NB4 (cell line): Measurements from ENCODE around the gene MLH1.
"Not testable (repeated sequence)": the region's sequence is repeated elsewhere in the genome, so short reads cannot be mapped to it uniquely, and the experiment has no call there.

Experiments used
- DNase-seq: peaks from one replicate; pipeline ENCODE4 v3.0.0; 2010; ENCODE audit warnings: low read depth
- H3K4me3 ChIP-seq: one replicate; pipeline ENCODE4 v1.5.1; 2011; ENCODE audit warnings: mild to moderate bottlenecking, low read depth, low read length, moderate library complexity
- CTCF ChIP-seq: IDR thresholded peaks from one replicate; pipeline ENCODE4 v1.5.1; 2012; ENCODE audit warnings: low read depth, low read length
- MAX ChIP-seq: IDR thresholded peaks from 2 replicates; pipeline ENCODE4 v1.6.1; 2011; ENCODE audit warnings: low read depth, low read length
- MYC ChIP-seq: IDR thresholded peaks from 2 replicates; pipeline ENCODE4 v1.6.1; 2011; ENCODE audit warnings: low read depth, low read length
- POLR2A ChIP-seq: IDR thresholded peaks from 2 replicates; pipeline ENCODE4 v1.6.1; 2011; ENCODE audit warnings: mild to moderate bottlenecking; ENCODE audit not compliant: insufficient read length; ENCODE audit errors: extremely low read depth

MLH1 gene

DNA sequence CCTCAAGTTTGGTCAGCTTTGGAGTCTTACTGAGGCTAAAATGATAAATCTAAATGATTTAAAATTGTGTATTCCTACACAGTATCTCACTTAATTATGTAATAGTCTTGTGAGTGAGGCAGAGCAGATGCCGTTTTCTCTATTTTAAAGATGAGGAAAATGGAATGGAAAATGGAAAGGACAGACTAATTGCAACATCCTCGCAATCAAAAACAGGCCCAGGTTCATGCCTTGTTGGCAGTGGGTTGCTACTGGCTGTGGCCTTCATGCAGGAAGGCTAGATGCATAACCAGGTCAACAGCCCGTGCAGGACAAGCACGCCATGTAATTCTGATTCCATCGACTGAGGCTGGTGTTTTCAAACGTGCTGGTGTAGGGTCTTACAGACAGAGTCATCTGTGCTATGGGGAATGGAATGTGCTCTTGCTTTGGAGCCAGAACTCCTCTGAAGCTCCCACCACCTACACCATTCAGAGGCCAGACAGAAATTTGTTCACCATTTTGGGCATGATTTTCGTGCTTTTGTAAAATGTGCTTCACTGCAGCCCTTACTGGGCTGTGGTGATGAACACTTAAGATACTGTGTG is 37.9 kb downstream of the MLH1 start:
- H3K4me3 ChIP-seq: no peak overlapping the region
- no peak for TF ChIP-seq MAX
- TF ChIP-seq POLR2A: no peak
- no peak for TF ChIP-seq CTCF
- no peak for TF ChIP-seq MYC
- DNase-seq: no peak

DNA sequence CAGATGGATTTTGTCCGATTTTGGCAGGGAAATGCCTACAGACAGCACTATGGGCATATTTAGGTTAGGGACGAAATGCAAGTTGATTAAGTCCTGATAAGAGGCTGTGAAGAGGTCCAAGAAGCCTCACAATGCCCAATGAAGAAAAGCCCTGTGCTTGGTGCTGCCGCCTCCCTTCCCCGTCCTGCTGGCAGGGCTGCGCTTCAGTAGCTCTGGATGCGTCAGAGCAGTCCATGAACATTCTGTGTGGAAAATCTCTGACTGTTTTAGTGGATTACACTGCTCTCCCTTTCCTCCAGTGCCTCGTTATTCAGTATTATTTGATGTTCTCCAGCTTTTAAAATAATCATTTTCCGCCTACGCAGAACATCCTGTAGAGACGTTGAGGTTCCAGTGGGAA is 39.6 kb downstream of the MLH1 start:
- TF ChIP-seq MAX: no peak
- no peak for TF ChIP-seq POLR2A
- TF ChIP-seq CTCF: no peak
- no peak for TF ChIP-seq MYC
- no peak overlapping the region for H3K4me3 ChIP-seq
- DNase-seq: no peak

GRCh38 chr3:37037352-37037751 is 44.0 kb downstream of the MLH1 start:
- no peak overlapping the region for H3K4me3 ChIP-seq
- no peak for DNase-seq
- TF ChIP-seq POLR2A (no peak), MAX (no peak)

- no peak for TF ChIP-seq CTCF
- no peak for TF ChIP-seq POLR2A
- no peak for TF ChIP-seq MAX
- no peak for TF ChIP-seq MYC
- no peak for DNase-seq
- H3K4me3 ChIP-seq: no peak overlapping the region
Observed at GRCh38 chr3:37039161-37039846, 46.0 kb downstream of the MLH1 start.

- DNase-seq: no peak
- no peak overlapping the region for H3K4me3 ChIP-seq
- TF ChIP-seq MAX (no peak), POLR2A (no peak), CTCF (no peak), MYC (no peak)
Observed at GRCh38 chr3:37040231-37040630, 46.9 kb downstream of the MLH1 start.

- DNase-seq: no peak
- TF ChIP-seq CTCF: no peak
- no peak for TF ChIP-seq MAX
- no peak for TF ChIP-seq MYC
- no peak for TF ChIP-seq POLR2A
- no peak overlapping the region for H3K4me3 ChIP-seq
Observed at GRCh38 chr3:37041546-37042195, 48.4 kb downstream of the MLH1 start.

DNA sequence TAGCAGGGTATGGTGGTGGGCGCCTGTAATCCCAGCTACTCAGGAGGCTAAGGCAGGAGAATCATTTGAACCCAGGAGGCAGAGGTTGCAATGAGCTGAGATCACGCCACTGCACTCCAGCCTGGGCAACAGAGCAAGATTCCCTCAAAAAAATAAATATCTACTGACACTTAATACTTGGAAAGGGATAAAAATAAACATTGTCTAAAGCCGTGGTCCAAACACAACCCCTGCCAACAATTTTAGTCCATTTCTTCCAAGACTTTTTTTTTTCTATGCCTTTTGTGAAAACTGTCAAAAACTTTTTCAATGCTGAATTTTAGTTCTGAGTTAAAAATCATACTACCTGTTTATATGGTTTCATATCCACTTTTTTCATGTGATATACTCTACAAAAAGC is 49.4 kb downstream of the MLH1 start:
- not testable (repeated sequence) for DNase-seq, H3K4me3 ChIP-seq
